ENCODE results near the gene PSMA3. TPM values are rescaled to one million over a fixed set of nuclear protein-coding genes. Genes with fewer than 3 reads are reported as not detected.

PSMA3 gene
- total and polyA plus RNA-seq, 2 experiments from 2014 or later, result 54.0 to 183 TPM

DNA sequence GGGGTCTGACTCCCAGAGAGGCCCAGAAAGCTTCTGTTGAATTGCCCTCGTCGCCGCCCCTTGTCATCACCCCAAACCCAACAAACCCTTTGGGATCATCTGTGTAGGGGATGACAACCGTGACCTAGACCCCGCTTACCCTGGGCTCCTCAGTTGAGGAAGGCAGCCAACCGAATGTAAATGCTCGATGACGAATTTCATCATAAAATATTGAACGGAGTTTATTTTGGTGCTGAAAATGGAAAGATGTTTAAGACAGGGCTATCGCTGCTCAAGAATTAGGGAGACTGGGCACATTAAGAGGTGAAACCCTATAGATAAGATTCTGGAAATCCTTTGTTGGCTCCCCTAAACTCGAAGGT, 44.2 kb upstream of the PSMA3 start:
- peak overlapping the region; percentile 97 for H3K4me2 ChIP-seq (ENCODE audit: unreplicated experiment)
- peak overlapping the region; percentile 100 for H3K4me3 ChIP-seq
- in situ Hi-C loops (cut with MboI), result no loop called here
- H4K20me1 ChIP-seq (ENCODE audit: insufficient read depth), result no peaks in the 10 kb centered on the region
- TF ChIP-seq EZH2phosphoT487 (IDR thresholded peaks at IDR 0.05; ENCODE audit: insufficient read depth, low read depth) (no peak), EZH2 (IDR thresholded peaks at IDR 0.05; ENCODE audit: insufficient read depth, poor library complexity, severe bottlenecking) (no peak)
- 1% methylated on average over 11 of the region's 11 CpGs for WGBS, 2 experiments (ENCODE audit: low coverage in 1 of 2, low lambda C conversion rate in 2 of 2, missing lambda C conversion rate in 2 of 2)
- peaks cover 50% of the 10 kb centered on the region for H3K79me2 ChIP-seq (ENCODE audit: insufficient read depth)
- peak; percentile 62 for DNase-seq
- peaks cover 17% of the 10 kb centered on the region for H3K4me1 ChIP-seq (ENCODE audit: insufficient read depth)
- no peaks in the 10 kb centered on the region for H3K9me2 ChIP-seq (ENCODE audit: insufficient read depth)
- peak overlapping the region; percentile 87 for H3K27ac ChIP-seq
- H3K36me3 ChIP-seq (ENCODE audit: low read depth), result no peaks in the 10 kb centered on the region
- H3K9me3 ChIP-seq (ENCODE audit: low read depth), result no peaks in the 10 kb centered on the region
- peak overlapping the region; percentile 95 for H3K9ac ChIP-seq
- H3K27me3 ChIP-seq (replicated peaks; ENCODE audit: insufficient read depth), result no peaks in the 10 kb centered on the region
- peak overlapping the region; percentile 100 for H2AFZ ChIP-seq
- H3F3A ChIP-seq (ENCODE audit: insufficient read depth), result peaks cover 7% of the 10 kb centered on the region; the same call in 1 of the 2 replicates

- WGBS, 2 experiments (ENCODE audit: low coverage in 1 of 2, low lambda C conversion rate in 2 of 2, missing lambda C conversion rate in 2 of 2), result 0 to 1% methylated on average over 2 of the region's 2 CpGs
- Histone ChIP-seq H3K4me3 (peak overlapping the region; percentile 100), H3K9me3 (ENCODE audit: low read depth) (no peaks in the 10 kb centered on the region), H3K27ac (peak overlapping the region; percentile 87), H3K4me2 (ENCODE audit: unreplicated experiment) (peak overlapping the region; percentile 97), H3K36me3 (ENCODE audit: low read depth) (no peaks in the 10 kb centered on the region), H3K9ac (peak overlapping the region; percentile 95), H2AFZ (peak overlapping the region; percentile 100), H3K79me2 (ENCODE audit: insufficient read depth) (peaks cover 54% of the 10 kb centered on the region), H4K20me1 (ENCODE audit: insufficient read depth) (no peaks in the 10 kb centered on the region), H3K9me2 (ENCODE audit: insufficient read depth) (no peaks in the 10 kb centered on the region), H3K4me1 (ENCODE audit: insufficient read depth) (peaks cover 17% of the 10 kb centered on the region), H3K27me3 (replicated peaks; ENCODE audit: insufficient read depth) (no peaks in the 10 kb centered on the region), H3F3A (ENCODE audit: insufficient read depth) (peaks cover 7% of the 10 kb centered on the region; the same call in 1 of the 2 replicates)
- DNase-seq, result no peak
- TF ChIP-seq EZH2phosphoT487 (IDR thresholded peaks at IDR 0.05; ENCODE audit: insufficient read depth, low read depth), result no peak
- TF ChIP-seq EZH2 (IDR thresholded peaks at IDR 0.05; ENCODE audit: insufficient read depth, poor library complexity, severe bottlenecking), result no peak
- in situ Hi-C loops (cut with MboI), result no loop called here
Observed at GRCh38 chr14:58200846-58201245, 43.8 kb upstream of the PSMA3 start.

DNA sequence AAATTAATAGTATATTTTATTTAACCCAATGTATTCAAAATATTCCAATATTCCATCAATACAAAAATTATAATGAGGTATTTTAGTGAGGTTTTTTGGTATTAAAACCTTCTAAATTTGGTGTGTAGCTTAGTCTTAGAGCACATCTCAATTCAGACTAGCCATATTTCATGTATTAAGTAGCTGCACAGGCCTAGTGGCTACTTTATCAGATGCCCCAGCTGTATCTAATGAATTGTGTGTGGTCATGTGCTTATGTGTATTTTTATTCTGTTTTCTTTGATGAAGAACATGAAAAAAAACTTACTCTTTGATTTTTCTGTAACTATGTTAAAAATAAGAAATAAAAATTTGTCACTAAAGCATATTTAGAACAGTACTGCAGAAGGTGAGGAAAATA, 31.5 kb upstream of the PSMA3 start:
- in situ Hi-C loops (cut with MboI), result no loop called here
- H3K9me3 ChIP-seq (ENCODE audit: low read depth), result no peaks in the 10 kb centered on the region

DNA sequence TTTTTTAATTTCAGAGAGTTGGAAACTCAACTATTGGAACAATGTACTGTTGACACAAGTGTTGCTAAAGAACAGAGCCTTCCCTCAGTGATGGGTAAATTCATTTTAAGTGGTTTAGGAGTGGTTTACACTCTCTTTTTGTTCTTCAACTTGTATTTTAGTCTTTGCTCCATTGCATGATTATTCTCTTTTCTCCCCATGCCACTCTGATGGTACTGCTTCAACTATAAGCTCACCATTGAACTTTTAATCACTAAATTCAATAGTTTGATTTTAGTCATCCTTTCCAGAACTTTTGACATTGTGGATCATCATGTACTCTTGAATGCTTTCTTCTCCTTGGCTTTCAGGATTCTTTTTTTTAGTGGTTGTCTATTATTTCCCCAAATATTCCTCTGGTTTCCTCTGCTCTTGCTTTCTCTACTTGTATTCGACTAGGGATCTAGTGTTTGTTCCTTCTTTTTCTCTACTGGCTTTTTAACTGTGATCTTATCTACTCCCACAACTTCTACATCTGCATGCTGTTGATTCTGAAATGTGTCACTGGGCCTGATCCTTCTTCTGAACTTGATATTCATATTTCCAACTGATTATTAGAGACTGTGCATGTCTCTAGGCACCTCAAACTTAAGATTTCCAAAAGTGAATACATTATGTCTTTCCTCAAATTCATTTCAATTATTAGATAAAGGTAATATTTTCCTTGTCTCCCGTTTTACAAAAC, 29.3 kb upstream of the PSMA3 start:
- Histone ChIP-seq H3K4me2 (ENCODE audit: unreplicated experiment) (no peak overlapping the region), H4K20me1 (ENCODE audit: insufficient read depth) (no peaks in the 10 kb centered on the region), H3K9me3 (ENCODE audit: low read depth) (no peaks in the 10 kb centered on the region), H3F3A (ENCODE audit: insufficient read depth) (no peaks in the 10 kb centered on the region), H3K9ac (no peak overlapping the region), H3K27me3 (replicated peaks; ENCODE audit: insufficient read depth) (no peaks in the 10 kb centered on the region), H3K4me1 (ENCODE audit: insufficient read depth) (no peaks in the 10 kb centered on the region), H3K4me3 (no peak overlapping the region), H3K79me2 (ENCODE audit: insufficient read depth) (peaks cover 6% of the 10 kb centered on the region; the same call in 1 of the 2 replicates), H3K27ac (no peak overlapping the region), H3K9me2 (ENCODE audit: insufficient read depth) (no peaks in the 10 kb centered on the region), H2AFZ (no peak overlapping the region), H3K36me3 (ENCODE audit: low read depth) (peaks cover 68% of the 10 kb centered on the region)
- in situ Hi-C loops (cut with MboI), result no loop called here
- WGBS, 2 experiments (ENCODE audit: low coverage in 1 of 2, low lambda C conversion rate in 2 of 2, missing lambda C conversion rate in 2 of 2), result 97 to 100% methylated on average over 2 of the region's 2 CpGs
- no peak for TF ChIP-seq EZH2phosphoT487 (IDR thresholded peaks at IDR 0.05; ENCODE audit: insufficient read depth, low read depth)
- no peak for TF ChIP-seq EZH2 (IDR thresholded peaks at IDR 0.05; ENCODE audit: insufficient read depth, poor library complexity, severe bottlenecking)
- no peak for DNase-seq

More for the DNA sequence above, 31.5 kb upstream of the PSMA3 start:
- H3K4me1 ChIP-seq (ENCODE audit: insufficient read depth), result no peaks in the 10 kb centered on the region
- peaks cover 75% of the 10 kb centered on the region for H3K36me3 ChIP-seq (ENCODE audit: low read depth)
- no peak overlapping the region for H2AFZ ChIP-seq
- H3K27ac ChIP-seq, result no peak overlapping the region
- H3F3A ChIP-seq (ENCODE audit: insufficient read depth), result no peaks in the 10 kb centered on the region
- no peak overlapping the region for H3K9ac ChIP-seq
- no peaks in the 10 kb centered on the region for H3K9me2 ChIP-seq (ENCODE audit: insufficient read depth)
- peaks cover 11% of the 10 kb centered on the region; the same call in 1 of the 2 replicates for H3K79me2 ChIP-seq (ENCODE audit: insufficient read depth)
- no peak for DNase-seq
- no peaks in the 10 kb centered on the region for H4K20me1 ChIP-seq (ENCODE audit: insufficient read depth)
- no peak overlapping the region for H3K4me2 ChIP-seq (ENCODE audit: unreplicated experiment)
- no peaks in the 10 kb centered on the region for H3K27me3 ChIP-seq (replicated peaks; ENCODE audit: insufficient read depth)
- no peak overlapping the region for H3K4me3 ChIP-seq
- TF ChIP-seq EZH2phosphoT487 (IDR thresholded peaks at IDR 0.05; ENCODE audit: insufficient read depth, low read depth), result no peak
- no peak for TF ChIP-seq EZH2 (IDR thresholded peaks at IDR 0.05; ENCODE audit: insufficient read depth, poor library complexity, severe bottlenecking)

Data from GM23248 (cell line).